GM19455 (cell line): Measurements from ENCODE around the gene ORAI1.
A peak's percentile ranks its signal among the peaks of the same experiment; 100 is the strongest.
"Not testable (repeated sequence)": the region's sequence is repeated elsewhere in the genome, so short reads cannot be mapped to it uniquely, and the experiment has no call there.

ENCODE experiments used
- ATAC-seq: cut with Tn5 transposase; IDR thresholded peaks from one replicate; pipeline ENCODE4 v1.9.1; 2021; ENCODE audit not compliant: unreplicated experiment

The ORAI1 gene

GRCh38 chr12:121602766-121603165, 23.6 kb upstream of the ORAI1 start:
- no peak for ATAC-seq

GRCh38 chr12:121603581-121603980, 22.7 kb upstream of the ORAI1 start:
- ATAC-seq: no peak

- no peak for ATAC-seq
These were observed 18.0 kb upstream of the ORAI1 start for GRCh38 chr12:121608301-121608700.

GRCh38 chr12:121610239-121611149, 15.8 kb upstream of the ORAI1 start:
- no peak for ATAC-seq

- no peak for ATAC-seq
These were observed 15.0 kb upstream of the ORAI1 start for GRCh38 chr12:121611306-121611705.

- ATAC-seq: no peak
These were observed 12.9 kb upstream of the ORAI1 start for GRCh38 chr12:121613462-121613861.

GRCh38 chr12:121614872-121615467, 11.4 kb upstream of the ORAI1 start:
- no peak for ATAC-seq

GRCh38 chr12:121618659-121619233, 7.6 kb upstream of the ORAI1 start:
- ATAC-seq: no peak

GRCh38 chr12:121620333-121620891, 5.9 kb upstream of the ORAI1 start:
- no peak for ATAC-seq

- ATAC-seq: peak; percentile 32
These were observed 717 bp downstream of the ORAI1 start for GRCh38 chr12:121626853-121627640.

- no peak for ATAC-seq
These were observed 1.7 kb downstream of the ORAI1 start for GRCh38 chr12:121628037-121628436.

GRCh38 chr12:121628536-121628935, 2.2 kb downstream of the ORAI1 start:
- no peak for ATAC-seq

GRCh38 chr12:121630791-121631355, 4.5 kb downstream of the ORAI1 start:
- ATAC-seq: no peak

- no peak for ATAC-seq
These were observed 6.0 kb downstream of the ORAI1 start for GRCh38 chr12:121632069-121632970.

GRCh38 chr12:121633833-121634196, 7.5 kb downstream of the ORAI1 start:
- ATAC-seq: not testable (repeated sequence)

- no peak for ATAC-seq
These were observed 8.5 kb downstream of the ORAI1 start for GRCh38 chr12:121634836-121635235.

- peak; percentile 63 for ATAC-seq
These were observed 11.0 kb downstream of the ORAI1 start for GRCh38 chr12:121637231-121637914.

- no peak for ATAC-seq
These were observed 12.2 kb downstream of the ORAI1 start for GRCh38 chr12:121638298-121639202.
